ENCODE measurements around the gene GOLGA6B. TPM values are rescaled to one million over a fixed set of nuclear protein-coding genes. Genes with fewer than 3 reads are reported as not detected.

The GOLGA6B gene
- total RNA-seq, 1 experiment from 2014 or later: 0.33 TPM

DNA sequence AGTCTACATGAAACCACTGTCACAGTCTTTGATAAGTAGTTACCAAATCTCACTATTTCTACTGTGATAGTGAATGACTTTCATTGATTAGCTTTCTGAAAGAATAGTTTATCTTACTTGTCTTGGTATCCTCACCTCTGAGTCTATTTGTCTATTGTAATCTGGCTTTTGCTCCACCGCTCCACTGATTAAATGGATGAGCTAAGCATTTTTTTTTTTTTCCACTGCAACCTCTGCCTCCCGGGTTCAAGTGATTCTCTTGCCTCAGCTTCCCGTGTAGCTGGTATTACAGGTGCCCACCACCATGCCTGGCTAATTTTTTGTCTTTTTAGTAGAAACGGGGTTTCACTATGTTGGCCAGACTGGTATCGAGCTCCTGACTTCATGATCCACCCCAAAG lies 44.4 kb downstream of the GOLGA6B start:
- Histone ChIP-seq H2BK5ac (ENCODE audit: insufficient read length, low read length) (no peak overlapping the region), H3K79me2 (ENCODE audit: insufficient read depth, low read length) (no peaks in the 10 kb centered on the region), H3K27me3 (ENCODE audit: insufficient read depth, low read length) (no peaks in the 10 kb centered on the region), H4K8ac (replicated peaks; ENCODE audit: insufficient read length, low read depth, low read length) (no peak overlapping the region), H4K20me1 (ENCODE audit: control insufficient read depth, insufficient read depth, insufficient read length) (no peaks in the 10 kb centered on the region), H4K91ac (ENCODE audit: insufficient read length, low read depth, low read length) (no peak overlapping the region), H3K23me2 (ENCODE audit: insufficient read length, low read depth, low read length, poor library complexity, severe bottlenecking) (no peaks in the 10 kb centered on the region), H3K9ac (ENCODE audit: extremely low read depth, insufficient read length, low read length) (no peak overlapping the region), H2BK12ac (ENCODE audit: insufficient read length, low read depth, low read length) (no peak overlapping the region), H2AFZ (ENCODE audit: low read length) (no peak overlapping the region), H3K4me1 (ENCODE audit: insufficient read depth, low read length) (no peaks in the 10 kb centered on the region), H2BK15ac (ENCODE audit: low read depth, low read length) (no peak overlapping the region), H3K23ac (ENCODE audit: insufficient read length, low read depth, low read length) (no peak overlapping the region), H4K5ac (ENCODE audit: insufficient read length, low read depth, low read length) (no peak overlapping the region), H2BK120ac (ENCODE audit: low read depth, low read length, poor library complexity, severe bottlenecking) (no peak overlapping the region), H3K18ac (ENCODE audit: insufficient read length, low read depth, low read length) (no peak overlapping the region), H3K27ac (ENCODE audit: insufficient read length, low read depth, low read length) (no peak overlapping the region), H3T11ph (ENCODE audit: low read length) (no peak overlapping the region), H3K4ac (ENCODE audit: low read depth, low read length) (no peak overlapping the region), H2BK20ac (ENCODE audit: low read depth, low read length, poor library complexity, severe bottlenecking) (no peak overlapping the region), H3K4me2 (ENCODE audit: insufficient read depth, insufficient read length, low read length) (no peak overlapping the region), H2AK5ac (ENCODE audit: insufficient read length, low read length) (no peak overlapping the region), H3K14ac (ENCODE audit: insufficient read depth, low read length) (no peak overlapping the region), H3K56ac (ENCODE audit: insufficient read length, low read depth, low read length) (no peak overlapping the region), H3K79me1 (ENCODE audit: insufficient read depth, low read depth, low read length, poor library complexity, severe bottlenecking) (no peaks in the 10 kb centered on the region), H3K9me3 (ENCODE audit: control insufficient read depth, low read depth, low read length) (no peaks in the 10 kb centered on the region)
- DNase-seq: no peak
- H3K9me3 Mint-ChIP-seq: no peaks in the 10 kb centered on the region
- TF ChIP-seq, protein P1, sequence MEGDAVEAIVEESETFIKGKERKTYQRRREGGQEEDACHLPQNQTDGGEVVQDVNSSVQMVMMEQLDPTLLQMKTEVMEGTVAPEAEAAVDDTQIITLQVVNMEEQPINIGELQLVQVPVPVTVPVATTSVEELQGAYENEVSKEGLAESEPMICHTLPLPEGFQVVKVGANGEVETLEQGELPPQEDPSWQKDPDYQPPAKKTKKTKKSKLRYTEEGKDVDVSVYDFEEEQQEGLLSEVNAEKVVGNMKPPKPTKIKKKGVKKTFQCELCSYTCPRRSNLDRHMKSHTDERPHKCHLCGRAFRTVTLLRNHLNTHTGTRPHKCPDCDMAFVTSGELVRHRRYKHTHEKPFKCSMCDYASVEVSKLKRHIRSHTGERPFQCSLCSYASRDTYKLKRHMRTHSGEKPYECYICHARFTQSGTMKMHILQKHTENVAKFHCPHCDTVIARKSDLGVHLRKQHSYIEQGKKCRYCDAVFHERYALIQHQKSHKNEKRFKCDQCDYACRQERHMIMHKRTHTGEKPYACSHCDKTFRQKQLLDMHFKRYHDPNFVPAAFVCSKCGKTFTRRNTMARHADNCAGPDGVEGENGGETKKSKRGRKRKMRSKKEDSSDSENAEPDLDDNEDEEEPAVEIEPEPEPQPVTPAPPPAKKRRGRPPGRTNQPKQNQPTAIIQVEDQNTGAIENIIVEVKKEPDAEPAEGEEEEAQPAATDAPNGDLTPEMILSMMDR (conservative IDR thresholded peaks at IDR 0.05): no peak
- H3K36me3 Mint-ChIP-seq (ENCODE audit: insufficient read depth in 1 of 3, low read depth in 3 of 3): peaks cover 0 to 4% (median 0%) of the 10 kb centered on the region in 3 experiments; a peak in 1 of 7 replicates
- H3K27ac Mint-ChIP-seq: no peak overlapping the region
- H3K4me1 Mint-ChIP-seq: no peaks in the 10 kb centered on the region
- H3K4me3 Mint-ChIP-seq: no peak overlapping the region
- no CpG with 5 or more reads among the region's 5 CpGs for WGBS (ENCODE audit: extremely low coverage, insufficient read length, low lambda C conversion rate)
- no peaks in the 10 kb centered on the region for H3K27me3 Mint-ChIP-seq (ENCODE audit: low read depth)

Measured in H9 (cell line).